HK-2 (cell line): Measurements from ENCODE around the gene PHF24.
"Not testable (repeated sequence)": the region's sequence is repeated elsewhere in the genome, so short reads cannot be mapped to it uniquely, and the experiment has no call there.

Source experiments
- DNase-seq: peaks from one replicate; pipeline ENCODE4 v3.0.0-alpha.2; 2018; ENCODE audit not compliant: unreplicated experiment

PHF24 gene

GRCh38 chr9:34996905-34997279 is 38.8 kb downstream of the PHF24 start:
- DNase-seq = no peak

- DNase-seq = no peak
Measured at GRCh38 chr9:34997379-34997781, 39.3 kb downstream of the PHF24 start.

- DNase-seq = no peak
Measured at GRCh38 chr9:34998266-34998665, 40.2 kb downstream of the PHF24 start.

- no peak for DNase-seq
Measured at GRCh38 chr9:34999576-34999975, 41.5 kb downstream of the PHF24 start.

GRCh38 chr9:35000535-35001284 is 42.6 kb downstream of the PHF24 start:
- no peak for DNase-seq

- DNase-seq = no peak
Measured at GRCh38 chr9:35001285-35001677, 43.2 kb downstream of the PHF24 start.

- no peak for DNase-seq
Measured at GRCh38 chr9:35001803-35002502, 43.9 kb downstream of the PHF24 start.

- no peak for DNase-seq
Measured at GRCh38 chr9:35002623-35003022, 44.5 kb downstream of the PHF24 start.

GRCh38 chr9:35004299-35004698 is 46.2 kb downstream of the PHF24 start:
- DNase-seq = not testable (repeated sequence)

- no peak for DNase-seq
Measured at GRCh38 chr9:35010351-35010958, 52.4 kb downstream of the PHF24 start.

GRCh38 chr9:35014517-35014916 is 56.4 kb downstream of the PHF24 start:
- no peak for DNase-seq

GRCh38 chr9:35023443-35023842 is 65.4 kb downstream of the PHF24 start:
- DNase-seq = not testable (repeated sequence)

- no peak for DNase-seq
Measured at GRCh38 chr9:35026671-35027070, 68.6 kb downstream of the PHF24 start.

- DNase-seq = no peak
Measured at GRCh38 chr9:35027374-35027773, 69.3 kb downstream of the PHF24 start.

- no peak for DNase-seq
Measured at GRCh38 chr9:35027860-35028259, 69.8 kb downstream of the PHF24 start.

GRCh38 chr9:35028341-35028740 is 70.3 kb downstream of the PHF24 start:
- no peak for DNase-seq

- DNase-seq = no peak
Measured at GRCh38 chr9:35029241-35029640, 71.2 kb downstream of the PHF24 start.

- no peak for DNase-seq
Measured at GRCh38 chr9:35029852-35030251, 71.8 kb downstream of the PHF24 start.
